Body of pancreas (tissue), 4 donors: ENCODE measurements around the gene KIAA1671.

ENCODE experiments used
- POLR2A ChIP-seq, 3 donors: fragments of 450-650 bp; IDR thresholded peaks; one replicate each; pipeline ENCODE4 v1.6.1; 2016; ENCODE audit warnings: antibody characterized with exemption in 3 of 3, mild to moderate bottlenecking in 2 of 3
- TF ChIP-seq, protein P1 (sequence below), 7 experiments: fragments of 450-650 bp in 4 of 7; fragments of 200-600 bp in 3 of 7; sonication (generic) in 3 of 7; IDR thresholded peaks; one replicate each; pipeline ENCODE4 v1.5.1; 2016 to 2019; ENCODE audit warnings: antibody characterized with exemption in 7 of 7

- TF ChIP-seq, protein P1, sequence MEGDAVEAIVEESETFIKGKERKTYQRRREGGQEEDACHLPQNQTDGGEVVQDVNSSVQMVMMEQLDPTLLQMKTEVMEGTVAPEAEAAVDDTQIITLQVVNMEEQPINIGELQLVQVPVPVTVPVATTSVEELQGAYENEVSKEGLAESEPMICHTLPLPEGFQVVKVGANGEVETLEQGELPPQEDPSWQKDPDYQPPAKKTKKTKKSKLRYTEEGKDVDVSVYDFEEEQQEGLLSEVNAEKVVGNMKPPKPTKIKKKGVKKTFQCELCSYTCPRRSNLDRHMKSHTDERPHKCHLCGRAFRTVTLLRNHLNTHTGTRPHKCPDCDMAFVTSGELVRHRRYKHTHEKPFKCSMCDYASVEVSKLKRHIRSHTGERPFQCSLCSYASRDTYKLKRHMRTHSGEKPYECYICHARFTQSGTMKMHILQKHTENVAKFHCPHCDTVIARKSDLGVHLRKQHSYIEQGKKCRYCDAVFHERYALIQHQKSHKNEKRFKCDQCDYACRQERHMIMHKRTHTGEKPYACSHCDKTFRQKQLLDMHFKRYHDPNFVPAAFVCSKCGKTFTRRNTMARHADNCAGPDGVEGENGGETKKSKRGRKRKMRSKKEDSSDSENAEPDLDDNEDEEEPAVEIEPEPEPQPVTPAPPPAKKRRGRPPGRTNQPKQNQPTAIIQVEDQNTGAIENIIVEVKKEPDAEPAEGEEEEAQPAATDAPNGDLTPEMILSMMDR (IDR thresholded peaks at IDR 0.05) = no peak
- TF ChIP-seq POLR2A (IDR thresholded peaks at IDR 0.05) = no peak
Measured at GRCh38 chr22:25105817-25106650, 153.5 kb downstream of the KIAA1671 start.
